HFF-Myc (cell line): ENCODE results near the gene LCLAT1.

Source experiments
- DNase-seq: peaks from one replicate; pipeline ENCODE4 v3.0.0-alpha.2; 2011; ENCODE audit warnings: low read depth; ENCODE audit errors: extremely low read depth
- H3K4me3 ChIP-seq: replicated peaks from 2 replicates; pipeline ENCODE4 v1.5.1; 2011; ENCODE audit warnings: low read depth, mild to moderate bottlenecking, control low read depth, low read length
- TF ChIP-seq, protein P1 (sequence below): IDR thresholded peaks from 2 replicates; pipeline ENCODE4 v1.5.1; 2012; ENCODE audit warnings: mild to moderate bottlenecking, low read depth, low read length, control low read depth; ENCODE audit errors: missing control alignments

Gene LCLAT1

DNA sequence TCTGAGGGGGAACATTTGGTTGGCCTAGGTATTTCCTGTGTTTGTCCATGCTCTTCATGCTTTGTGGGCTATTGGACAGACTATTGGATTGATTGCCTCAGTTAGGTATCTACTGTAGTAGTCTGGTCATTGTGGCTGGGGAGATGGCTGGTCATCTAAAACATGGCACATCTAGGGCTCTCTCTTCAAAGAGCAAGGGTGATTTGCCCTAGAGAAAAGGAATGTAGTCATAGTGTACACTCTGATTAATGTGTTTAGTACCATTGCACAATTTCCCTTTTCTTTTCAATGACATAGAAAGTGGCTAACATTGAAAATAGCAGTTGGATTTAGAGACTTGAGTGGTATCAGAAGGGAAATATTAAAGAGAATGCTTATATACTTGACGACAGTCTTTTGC, 114.3 kb downstream of the LCLAT1 start:
- TF ChIP-seq, protein P1, sequence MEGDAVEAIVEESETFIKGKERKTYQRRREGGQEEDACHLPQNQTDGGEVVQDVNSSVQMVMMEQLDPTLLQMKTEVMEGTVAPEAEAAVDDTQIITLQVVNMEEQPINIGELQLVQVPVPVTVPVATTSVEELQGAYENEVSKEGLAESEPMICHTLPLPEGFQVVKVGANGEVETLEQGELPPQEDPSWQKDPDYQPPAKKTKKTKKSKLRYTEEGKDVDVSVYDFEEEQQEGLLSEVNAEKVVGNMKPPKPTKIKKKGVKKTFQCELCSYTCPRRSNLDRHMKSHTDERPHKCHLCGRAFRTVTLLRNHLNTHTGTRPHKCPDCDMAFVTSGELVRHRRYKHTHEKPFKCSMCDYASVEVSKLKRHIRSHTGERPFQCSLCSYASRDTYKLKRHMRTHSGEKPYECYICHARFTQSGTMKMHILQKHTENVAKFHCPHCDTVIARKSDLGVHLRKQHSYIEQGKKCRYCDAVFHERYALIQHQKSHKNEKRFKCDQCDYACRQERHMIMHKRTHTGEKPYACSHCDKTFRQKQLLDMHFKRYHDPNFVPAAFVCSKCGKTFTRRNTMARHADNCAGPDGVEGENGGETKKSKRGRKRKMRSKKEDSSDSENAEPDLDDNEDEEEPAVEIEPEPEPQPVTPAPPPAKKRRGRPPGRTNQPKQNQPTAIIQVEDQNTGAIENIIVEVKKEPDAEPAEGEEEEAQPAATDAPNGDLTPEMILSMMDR = no peak
- DNase-seq = no peak
- no peak overlapping the region for H3K4me3 ChIP-seq

DNA sequence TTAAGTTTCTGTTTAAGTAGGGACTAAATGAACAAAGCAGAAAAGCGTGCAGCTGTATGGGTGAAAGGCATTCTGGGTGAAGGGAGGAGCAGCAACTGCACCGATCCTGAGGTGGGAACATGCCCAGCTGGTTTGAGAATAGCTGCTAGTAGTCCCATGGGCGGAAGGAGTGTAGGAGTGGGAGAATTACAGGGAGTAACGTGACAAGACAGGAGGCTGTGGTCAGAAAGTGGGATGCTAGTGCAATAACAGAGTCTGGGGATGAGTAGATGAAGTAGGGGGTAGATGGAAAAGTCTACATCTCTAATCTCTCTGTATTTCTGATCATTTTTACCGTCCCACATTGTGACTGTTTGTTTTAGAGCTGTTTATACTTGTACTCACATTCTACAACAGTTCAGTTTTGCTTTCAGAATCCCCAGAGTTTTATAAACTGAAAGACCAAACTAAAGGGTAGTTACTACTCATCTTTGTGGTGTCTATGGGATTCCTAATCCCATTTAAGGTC, 118.9 kb downstream of the LCLAT1 start:
- no peak for DNase-seq
- no peak overlapping the region for H3K4me3 ChIP-seq
- TF ChIP-seq, protein P1 = no peak

DNA sequence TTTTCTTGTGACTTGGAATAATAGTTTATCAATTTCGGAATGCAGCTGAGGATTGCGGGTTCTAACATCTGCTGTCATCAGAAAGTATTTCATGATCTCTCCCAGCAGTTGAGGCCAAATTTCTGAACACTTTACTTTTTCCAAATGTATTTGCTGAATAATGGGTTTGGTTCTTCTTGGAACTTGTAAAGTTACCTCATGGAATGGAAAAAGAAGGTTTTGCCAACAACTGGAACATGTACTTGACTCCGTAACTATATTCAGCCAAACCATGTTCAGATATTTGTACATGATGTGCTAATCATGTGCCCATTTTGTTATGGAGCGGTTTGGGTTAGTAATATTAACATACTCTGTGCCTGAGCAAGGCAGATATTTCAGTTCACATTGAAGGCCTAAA, 119.6 kb downstream of the LCLAT1 start:
- DNase-seq = no peak
- TF ChIP-seq, protein P1 = no peak
- no peak overlapping the region for H3K4me3 ChIP-seq

DNA sequence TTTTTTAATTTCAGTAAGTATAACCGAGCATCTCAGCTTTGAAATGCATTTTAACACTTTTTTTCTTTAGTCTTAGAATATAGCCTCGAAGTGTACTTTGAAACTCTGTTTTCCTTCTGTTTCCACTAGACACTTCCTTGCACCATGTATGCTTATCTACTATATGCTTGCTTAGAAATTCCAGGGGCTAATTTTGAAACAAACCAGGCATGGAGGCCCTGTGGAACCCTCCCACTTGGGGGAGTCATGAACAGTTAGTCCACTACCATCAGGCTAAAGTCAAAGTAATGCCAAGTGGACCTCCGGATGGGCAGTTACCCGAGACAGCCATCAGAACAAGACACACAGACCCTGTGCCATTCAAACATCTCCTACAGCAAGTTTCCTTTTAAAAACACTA, 120.3 kb downstream of the LCLAT1 start:
- H3K4me3 ChIP-seq = no peak overlapping the region
- TF ChIP-seq, protein P1 = no peak
- no peak for DNase-seq

DNA sequence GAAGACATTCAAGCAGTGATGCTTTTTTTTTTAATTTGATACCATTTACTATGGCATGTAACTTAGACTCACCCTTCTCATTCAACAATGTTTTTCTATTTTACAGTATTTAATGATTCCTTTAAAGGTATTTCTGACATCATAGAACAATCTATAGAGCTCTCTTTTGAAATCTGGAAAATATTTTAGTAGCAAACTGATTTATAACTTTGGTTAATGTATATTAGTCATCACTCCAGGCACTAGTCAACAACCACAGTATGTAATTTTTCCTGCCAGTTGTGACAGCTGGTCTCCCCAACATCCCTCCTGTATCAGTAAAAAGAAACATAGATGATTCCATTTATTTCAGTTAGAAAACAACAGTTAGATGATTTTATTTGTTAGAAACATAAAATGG, 122.9 kb downstream of the LCLAT1 start:
- TF ChIP-seq, protein P1 = no peak
- no peak for DNase-seq

DNA sequence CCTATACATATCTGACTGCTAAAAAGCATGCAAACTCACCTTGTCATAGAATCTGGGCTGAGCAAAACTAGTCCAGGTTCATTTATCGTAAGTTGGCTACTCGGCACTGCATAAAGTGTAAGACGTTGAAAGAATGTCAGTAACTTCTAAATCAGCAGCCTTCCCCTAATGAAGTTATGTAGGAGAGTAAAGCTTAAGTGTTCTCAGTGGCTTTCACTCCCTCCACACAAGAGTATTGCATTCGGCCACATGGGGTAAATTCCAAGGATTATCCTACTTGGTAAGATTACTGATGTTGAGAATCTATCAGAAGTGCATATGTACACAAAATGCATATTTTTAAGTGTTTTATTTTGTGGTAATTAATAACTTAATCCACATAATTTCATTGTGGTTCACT, 130.1 kb downstream of the LCLAT1 start:
- DNase-seq = no peak
- TF ChIP-seq, protein P1 = no peak
- no peak overlapping the region for H3K4me3 ChIP-seq

More for the DNA sequence above, 122.9 kb downstream of the LCLAT1 start:
- no peak overlapping the region for H3K4me3 ChIP-seq

DNA sequence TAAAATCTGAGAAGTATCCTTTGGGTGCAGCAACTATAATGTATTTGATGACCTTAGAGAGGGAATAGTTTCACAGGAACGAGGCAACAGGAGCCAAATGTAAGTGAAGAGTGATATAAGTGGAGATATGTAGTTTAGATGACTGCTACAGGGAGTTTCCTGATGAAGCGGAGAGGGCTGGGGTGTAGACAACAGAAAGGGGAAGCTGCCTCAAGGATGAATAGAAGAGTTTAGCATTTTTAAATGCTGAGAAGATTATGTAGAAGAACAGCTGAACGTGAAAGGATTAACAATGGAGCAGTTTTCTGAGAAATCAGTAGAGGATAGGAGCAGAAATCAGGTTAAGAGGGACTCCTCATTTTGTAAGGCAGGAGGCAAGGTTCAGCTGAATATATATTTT, 133.3 kb downstream of the LCLAT1 start:
- no peak for DNase-seq
- H3K4me3 ChIP-seq = no peak overlapping the region
- TF ChIP-seq, protein P1 = no peak
